Neutrophil (primary cell): ENCODE results near the gene TNIK.
"Not testable (repeated sequence)": the region's sequence is repeated elsewhere in the genome, so short reads cannot be mapped to it uniquely, and the experiment has no call there.

Experiments used
- H3K27ac ChIP-seq: fragments of 200-600 bp; sonication (generic); 2 replicates; pipeline ENCODE4 v1.5.1; 2016; ENCODE audit warnings: mild to moderate bottlenecking, moderate library complexity
- H3K27me3 ChIP-seq: fragments of 200-600 bp; sonication (generic); 2 replicates; pipeline ENCODE4 v1.6.0; 2016; ENCODE audit warnings: mild to moderate bottlenecking
- H3K36me3 ChIP-seq: fragments of 200-600 bp; sonication (generic); 2 replicates; pipeline ENCODE4 v1.5.1; 2017
- H3K4me1 ChIP-seq, 2 experiments: fragments of 200-600 bp in 1 of 2; sonication (generic) in 1 of 2; 1 replicate in 1 of 2; 2 replicates in 1 of 2; pipeline versions ENCODE4 v1.5.1 to v1.6.1; 2013 to 2016; ENCODE audit warnings: low read depth in 1 of 2, low read length in 1 of 2, mild to moderate bottlenecking in 1 of 2, moderate library complexity in 1 of 2; ENCODE audit not compliant: control insufficient read depth in 1 of 2, insufficient read depth in 1 of 2
- H3K4me3 ChIP-seq, 2 experiments: fragments of 200-600 bp in 1 of 2; sonication (generic) in 1 of 2; 1 replicate in 1 of 2; 2 replicates in 1 of 2; pipeline ENCODE4 v1.5.1; 2013 to 2016; ENCODE audit warnings: low read depth in 1 of 2, low read length in 1 of 2, mild to moderate bottlenecking in 1 of 2, moderate library complexity in 1 of 2
- H3K9me3 ChIP-seq: fragments of 200-600 bp; sonication (generic); 2 replicates; pipeline ENCODE4 v1.5.1; 2016
- TF ChIP-seq, protein P1 (sequence below): fragments of 200-600 bp; sonication (generic); IDR thresholded peaks from 2 replicates; pipeline ENCODE4 v1.5.1; 2016; ENCODE audit warnings: antibody characterized with exemption

TNIK gene

GRCh38 chr3:171306631-171307030 lies 153.6 kb downstream of the TNIK start:
- no peak overlapping the region for H3K4me3 ChIP-seq
- no peaks in the 10 kb centered on the region for H3K9me3 ChIP-seq
- no peaks in the 10 kb centered on the region for H3K4me1 ChIP-seq
- H3K27ac ChIP-seq = no peak overlapping the region
- no peaks in the 10 kb centered on the region for H3K36me3 ChIP-seq
- peaks cover 6% of the 10 kb centered on the region for H3K27me3 ChIP-seq
- TF ChIP-seq, protein P1, sequence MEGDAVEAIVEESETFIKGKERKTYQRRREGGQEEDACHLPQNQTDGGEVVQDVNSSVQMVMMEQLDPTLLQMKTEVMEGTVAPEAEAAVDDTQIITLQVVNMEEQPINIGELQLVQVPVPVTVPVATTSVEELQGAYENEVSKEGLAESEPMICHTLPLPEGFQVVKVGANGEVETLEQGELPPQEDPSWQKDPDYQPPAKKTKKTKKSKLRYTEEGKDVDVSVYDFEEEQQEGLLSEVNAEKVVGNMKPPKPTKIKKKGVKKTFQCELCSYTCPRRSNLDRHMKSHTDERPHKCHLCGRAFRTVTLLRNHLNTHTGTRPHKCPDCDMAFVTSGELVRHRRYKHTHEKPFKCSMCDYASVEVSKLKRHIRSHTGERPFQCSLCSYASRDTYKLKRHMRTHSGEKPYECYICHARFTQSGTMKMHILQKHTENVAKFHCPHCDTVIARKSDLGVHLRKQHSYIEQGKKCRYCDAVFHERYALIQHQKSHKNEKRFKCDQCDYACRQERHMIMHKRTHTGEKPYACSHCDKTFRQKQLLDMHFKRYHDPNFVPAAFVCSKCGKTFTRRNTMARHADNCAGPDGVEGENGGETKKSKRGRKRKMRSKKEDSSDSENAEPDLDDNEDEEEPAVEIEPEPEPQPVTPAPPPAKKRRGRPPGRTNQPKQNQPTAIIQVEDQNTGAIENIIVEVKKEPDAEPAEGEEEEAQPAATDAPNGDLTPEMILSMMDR = no peak

DNA sequence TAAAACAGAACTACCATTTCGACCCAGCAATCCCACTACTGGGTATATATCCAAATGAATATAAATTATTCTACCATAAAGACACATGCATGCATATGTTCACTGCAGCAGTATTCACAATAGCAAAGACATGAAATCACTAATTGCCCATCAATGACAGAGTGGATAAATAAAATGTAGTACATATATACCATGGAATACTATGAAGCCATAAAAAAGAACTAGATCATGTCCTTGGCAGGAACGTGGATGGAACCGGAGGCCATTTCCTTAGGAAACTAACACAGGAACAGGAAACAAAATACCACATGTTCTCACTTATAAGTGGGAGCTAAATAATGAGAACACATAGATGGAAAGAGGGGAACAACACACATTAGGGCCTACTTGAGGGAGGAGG lies 154.4 kb downstream of the TNIK start:
- not testable (repeated sequence) for H3K27ac ChIP-seq, H3K4me1 ChIP-seq, H3K4me3 ChIP-seq, H3K9me3 ChIP-seq, H3K36me3 ChIP-seq, H3K27me3 ChIP-seq

- H3K4me1 ChIP-seq, H3K9me3 ChIP-seq, H3K36me3 ChIP-seq, H3K27me3 ChIP-seq, H3K27ac ChIP-seq, H3K4me3 ChIP-seq: not testable (repeated sequence)
Measured at GRCh38 chr3:171304498-171304897, 155.7 kb downstream of the TNIK start.

GRCh38 chr3:171304017-171304416 lies 156.2 kb downstream of the TNIK start:
- H3K9me3 ChIP-seq, H3K4me1 ChIP-seq, H3K36me3 ChIP-seq, H3K27me3 ChIP-seq, H3K27ac ChIP-seq, H3K4me3 ChIP-seq: not testable (repeated sequence)

GRCh38 chr3:171301998-171302397 lies 158.2 kb downstream of the TNIK start:
- H3K9me3 ChIP-seq = no peaks in the 10 kb centered on the region
- H3K27me3 ChIP-seq = no peaks in the 10 kb centered on the region
- no peaks in the 10 kb centered on the region for H3K36me3 ChIP-seq
- no peak overlapping the region for H3K27ac ChIP-seq
- no peaks in the 10 kb centered on the region for H3K4me1 ChIP-seq
- TF ChIP-seq, protein P1 = no peak
- no peak overlapping the region for H3K4me3 ChIP-seq

GRCh38 chr3:171301002-171301401 lies 159.2 kb downstream of the TNIK start:
- H3K27ac ChIP-seq = no peak overlapping the region
- TF ChIP-seq, protein P1 = no peak
- no peaks in the 10 kb centered on the region for H3K27me3 ChIP-seq
- H3K4me1 ChIP-seq = no peaks in the 10 kb centered on the region
- no peaks in the 10 kb centered on the region for H3K36me3 ChIP-seq
- no peak overlapping the region for H3K4me3 ChIP-seq
- H3K9me3 ChIP-seq = no peaks in the 10 kb centered on the region

DNA sequence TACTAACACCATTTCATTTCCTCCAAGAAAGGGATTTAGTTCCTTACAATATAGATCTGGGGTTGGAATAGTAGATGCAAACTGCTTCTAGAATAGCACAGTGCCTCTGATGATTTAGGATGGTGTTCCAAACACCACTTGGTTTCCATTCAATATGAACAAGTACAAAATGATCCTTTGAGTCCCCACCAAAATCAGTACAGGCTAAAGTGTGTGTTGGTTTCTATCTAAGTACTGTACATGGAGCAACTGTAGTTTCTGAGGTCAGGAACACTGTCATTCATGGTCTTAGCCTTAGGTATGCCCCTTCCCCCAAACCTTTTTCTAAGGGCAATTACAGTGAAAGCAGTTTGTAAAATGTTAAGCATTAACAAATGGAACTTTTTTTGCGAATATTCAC lies 162.3 kb downstream of the TNIK start:
- no peaks in the 10 kb centered on the region for H3K36me3 ChIP-seq
- no peak overlapping the region for H3K27ac ChIP-seq
- H3K4me1 ChIP-seq = no peaks in the 10 kb centered on the region
- H3K4me3 ChIP-seq = no peak overlapping the region
- TF ChIP-seq, protein P1 = no peak
- no peaks in the 10 kb centered on the region for H3K27me3 ChIP-seq
- no peaks in the 10 kb centered on the region for H3K9me3 ChIP-seq
